NCI-H1048 (cell line): ENCODE data around the gene STK10.
A peak's percentile ranks its signal among the peaks of the same experiment; 100 is the strongest.
"Not testable (repeated sequence)": the region's sequence is repeated elsewhere in the genome, so short reads cannot be mapped to it uniquely, and the experiment has no call there.

ENCODE experiments used
- DNase-seq: peaks from one replicate; lab custom pipeline; 2025; lab: John Stamatoyannopoulos, UW

The STK10 gene

GRCh38 chr5:172188033-172188892 is at the start of gene STK10:
TSS of gene STK10 (minus strand) at chr5:172188224. CDS start at chr5:172188042, 182 bp downstream.
- DNase-seq = peak; percentile 48

DNA sequence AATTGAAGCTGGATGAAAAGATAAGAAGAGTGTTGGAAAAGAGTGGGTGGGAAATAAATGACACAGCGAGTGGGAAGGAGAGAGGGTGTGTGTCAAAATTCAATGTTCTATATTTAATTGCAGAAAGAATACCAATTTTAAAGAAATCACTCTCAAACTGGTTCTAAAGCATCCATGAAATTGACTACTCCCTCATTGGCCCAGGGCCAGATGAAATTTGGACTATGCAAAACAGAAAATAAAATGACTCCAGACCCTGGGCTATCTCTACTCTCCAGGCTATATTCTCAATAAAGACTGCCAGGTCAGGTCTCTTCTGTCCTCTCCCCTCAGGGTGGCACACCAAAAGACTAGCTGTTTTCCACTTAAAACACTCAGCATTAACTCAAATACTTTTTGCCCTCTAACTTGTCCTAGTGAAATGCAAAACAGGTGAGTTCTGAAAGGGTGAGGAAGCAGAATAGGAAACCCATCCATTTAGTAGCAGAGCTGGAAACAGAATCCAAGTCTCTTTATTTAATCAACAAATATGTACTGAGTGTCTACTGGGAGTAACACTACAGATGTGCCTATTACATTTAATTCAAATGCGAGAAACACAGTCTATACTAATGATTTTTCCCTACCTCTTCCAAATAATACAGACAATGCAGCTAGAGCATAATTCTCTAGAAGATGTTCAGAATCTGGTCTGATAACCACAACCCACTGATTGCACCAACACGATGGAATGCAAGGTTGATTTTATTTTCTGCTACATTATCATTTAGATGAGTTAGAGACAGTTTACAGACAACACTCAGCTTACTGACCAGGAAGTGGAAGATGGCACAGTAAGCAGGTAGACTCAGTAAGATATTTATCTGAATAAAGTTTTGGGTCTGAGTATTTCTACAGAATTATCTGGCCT is 48.1 kb upstream of the STK10 start:
- DNase-seq = no peak

GRCh38 chr5:172235132-172235780 is 47.2 kb upstream of the STK10 start:
- DNase-seq = no peak

GRCh38 chr5:172234031-172234430 is 46.0 kb upstream of the STK10 start:
- DNase-seq = no peak

DNA sequence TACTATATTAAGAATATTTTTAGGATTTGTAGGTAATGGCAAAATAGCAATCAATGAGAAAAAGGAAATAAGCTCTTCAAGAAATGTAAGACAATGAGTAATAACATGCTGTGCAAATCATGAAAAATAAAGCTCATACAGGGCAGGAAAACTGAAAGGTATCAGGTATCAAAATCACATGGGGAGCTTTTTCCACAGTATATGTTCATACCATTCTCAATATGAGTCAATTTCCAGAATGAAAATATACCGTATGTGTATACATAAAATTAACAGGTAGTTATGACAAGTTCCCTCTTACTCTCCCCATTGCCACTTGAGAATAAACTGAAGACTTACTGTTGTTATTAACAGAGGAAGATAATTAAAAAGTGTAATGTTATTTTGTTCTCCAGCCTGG is 41.9 kb upstream of the STK10 start:
- DNase-seq = no peak

GRCh38 chr5:172224996-172225395 is 37.0 kb upstream of the STK10 start:
- DNase-seq = no peak

DNA sequence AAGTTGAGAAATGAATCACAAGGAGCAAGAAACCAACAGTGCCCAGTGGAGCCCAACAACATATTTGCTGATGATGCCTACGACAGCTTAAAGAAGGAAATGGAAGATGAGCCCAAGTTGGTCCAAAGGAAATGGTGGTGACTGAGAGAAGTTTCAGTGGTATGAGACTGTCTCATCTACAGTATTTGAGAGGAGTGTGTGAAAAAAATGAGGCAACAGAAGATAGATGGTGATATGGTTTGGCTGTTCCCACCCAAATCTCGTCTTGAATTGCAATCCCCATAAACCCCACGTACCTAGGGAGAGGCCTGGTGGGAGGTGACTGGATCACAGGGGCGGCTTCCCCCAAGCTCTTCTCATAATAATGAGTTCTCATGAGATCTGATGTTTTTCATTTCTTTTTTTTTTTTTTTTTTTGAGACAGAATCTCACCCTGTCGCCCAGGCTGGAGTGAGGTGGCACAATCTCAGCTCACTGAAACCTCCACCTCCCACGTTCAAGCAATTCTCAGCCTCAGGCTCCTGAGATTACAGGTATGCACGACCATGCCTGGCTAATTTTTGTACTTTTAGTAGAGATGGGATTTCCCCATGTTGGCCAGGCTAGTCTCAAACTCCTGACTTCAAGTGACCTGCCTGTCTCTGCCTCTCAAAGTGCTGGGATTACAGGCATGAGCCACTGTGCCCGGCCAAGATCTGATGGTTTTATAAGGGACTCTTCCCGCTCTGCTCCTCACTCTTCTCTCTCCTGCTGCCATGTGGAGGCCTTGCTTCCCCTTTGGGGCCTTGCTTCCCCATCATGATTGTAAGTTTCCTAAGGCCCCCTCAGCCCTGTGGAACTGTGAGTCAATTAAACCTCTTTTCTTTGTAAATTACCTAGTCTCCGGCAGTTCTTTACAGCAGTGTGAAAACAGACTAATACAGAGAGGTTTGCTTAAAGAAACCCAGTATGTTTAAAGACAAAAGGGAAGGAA is 36.2 kb upstream of the STK10 start:
- no peak for DNase-seq

DNA sequence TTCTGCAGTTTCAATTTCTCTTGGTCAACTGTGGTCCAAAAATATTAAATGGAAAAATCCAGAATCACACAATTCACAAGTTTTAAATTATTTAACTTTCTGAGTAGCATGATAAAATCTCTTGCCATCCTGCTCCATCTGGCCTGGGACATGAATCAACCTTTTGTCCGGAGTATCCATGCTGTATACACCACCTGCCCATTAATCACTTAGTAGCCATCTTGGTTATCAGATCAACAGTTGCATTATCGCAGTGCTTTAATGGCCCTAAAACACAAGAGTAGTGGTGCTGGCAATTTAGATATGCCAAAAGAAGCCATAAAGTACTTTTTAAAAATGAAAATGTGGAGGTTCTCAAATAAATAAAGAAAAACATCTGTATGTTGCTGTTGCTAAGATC is 31.3 kb upstream of the STK10 start:
- no peak for DNase-seq

DNA sequence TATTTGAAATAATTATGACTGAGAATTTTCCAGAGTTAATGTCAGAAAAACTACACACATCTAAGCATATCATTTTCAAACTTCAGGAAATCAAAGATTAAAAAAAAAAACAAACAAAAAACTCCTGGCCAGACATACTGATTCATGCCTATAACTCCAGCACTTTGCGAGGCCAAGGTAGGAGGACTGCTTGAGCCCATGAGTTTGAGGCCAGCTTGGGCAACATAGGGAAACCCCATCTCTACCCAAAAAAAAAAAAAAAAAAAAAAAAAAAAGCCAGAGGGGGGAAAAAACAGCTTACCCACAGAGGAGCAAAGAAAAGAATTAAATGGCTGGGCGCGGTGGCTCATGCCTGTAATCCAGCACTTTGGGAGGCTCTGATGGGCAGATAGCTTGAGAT is 28.3 kb upstream of the STK10 start:
- DNase-seq = no peak

DNA sequence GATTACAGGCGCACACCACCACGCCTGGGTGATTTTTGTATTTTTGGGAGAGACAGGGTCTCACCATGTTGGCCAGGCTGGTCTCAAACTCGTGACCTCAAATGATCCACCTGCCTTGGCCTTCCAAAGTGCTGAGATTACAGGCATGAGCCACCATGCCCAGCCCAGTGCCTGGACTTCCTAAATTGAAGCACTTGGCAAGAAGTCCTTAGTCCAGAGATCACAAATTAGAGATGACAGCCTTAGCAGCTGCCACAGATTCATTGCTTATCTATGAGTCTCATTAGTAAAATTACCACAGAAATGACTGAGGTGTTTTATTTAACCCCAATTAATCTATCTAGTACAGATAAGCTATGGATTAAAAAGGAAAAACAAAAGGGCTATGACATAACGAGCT is 25.1 kb upstream of the STK10 start:
- no peak for DNase-seq

- DNase-seq = no peak
Measured at GRCh38 chr5:172211676-172212075, 23.7 kb upstream of the STK10 start.

GRCh38 chr5:172209714-172210113 is 21.7 kb upstream of the STK10 start:
- DNase-seq = no peak

DNA sequence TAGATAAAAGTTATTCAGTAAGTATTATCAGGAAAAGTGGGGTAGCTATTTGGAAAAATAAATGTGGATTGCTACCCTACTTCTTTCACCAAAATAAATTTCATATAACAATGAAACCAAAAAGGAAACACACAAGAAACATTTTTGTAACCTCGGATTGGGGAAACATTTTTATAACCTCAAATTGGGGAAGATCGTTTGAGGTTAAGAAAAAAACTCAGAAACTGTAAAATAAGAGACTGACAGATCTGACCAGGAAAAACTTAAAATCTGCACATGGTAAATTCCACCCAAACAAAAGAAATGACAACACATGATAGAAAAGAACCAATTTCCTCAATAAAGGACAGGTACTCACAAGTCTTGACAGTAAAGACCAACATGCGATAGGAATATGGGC is 19.5 kb upstream of the STK10 start:
- no peak for DNase-seq

- not testable (repeated sequence) for DNase-seq
Measured at GRCh38 chr5:172205984-172206383, 18.0 kb upstream of the STK10 start.

- DNase-seq = no peak
Measured at GRCh38 chr5:172200476-172200875, 12.5 kb upstream of the STK10 start.

GRCh38 chr5:172199446-172199845 is 11.4 kb upstream of the STK10 start:
- DNase-seq = no peak

DNA sequence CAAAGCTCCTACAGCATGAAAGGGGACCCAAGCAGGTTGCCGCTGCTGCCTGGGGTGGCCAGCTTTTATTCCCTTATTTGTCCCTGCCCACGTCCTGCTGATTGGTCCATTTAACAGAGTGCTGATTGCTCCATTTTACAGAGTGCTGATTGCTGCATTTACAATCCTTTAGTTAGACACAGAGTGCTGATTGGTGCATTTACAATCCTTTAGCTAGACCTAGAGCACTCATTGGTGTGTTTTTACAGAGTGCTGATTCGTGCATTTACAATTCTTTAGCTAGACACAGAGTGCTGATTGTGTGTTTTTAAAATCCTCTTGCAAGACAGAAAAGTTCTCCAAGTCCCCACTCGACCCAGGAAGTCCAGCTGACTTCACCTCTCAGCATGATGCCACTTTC is 9.8 kb upstream of the STK10 start:
- DNase-seq = not testable (repeated sequence)

GRCh38 chr5:172194985-172195774 is 7.2 kb upstream of the STK10 start:
- DNase-seq = no peak

DNA sequence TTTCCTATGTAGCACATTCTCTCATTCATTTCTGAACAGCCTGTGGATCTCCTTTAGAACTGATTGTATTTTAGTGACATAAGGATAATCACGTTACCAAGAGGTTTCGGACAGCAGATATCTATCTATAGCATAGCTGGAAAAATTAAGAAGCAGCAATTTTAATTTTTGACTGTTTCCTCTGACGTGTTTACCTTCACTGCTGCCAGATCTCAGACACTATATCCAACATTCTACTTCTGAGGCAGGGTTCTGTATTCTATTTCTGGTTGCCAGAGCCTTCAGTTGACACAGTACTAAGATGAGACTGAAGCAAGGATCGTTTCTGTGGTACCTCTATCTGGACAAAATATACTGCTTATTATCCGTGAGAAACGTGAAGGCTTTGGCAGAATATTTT is 5.8 kb upstream of the STK10 start, which contains the start of gene EFCAB9:
EFCAB9 (plus strand) TSS at position 301 of the 400 bp plus-strand sequence; CDS start at position 302, 1 bp downstream.
- DNase-seq = no peak

DNA sequence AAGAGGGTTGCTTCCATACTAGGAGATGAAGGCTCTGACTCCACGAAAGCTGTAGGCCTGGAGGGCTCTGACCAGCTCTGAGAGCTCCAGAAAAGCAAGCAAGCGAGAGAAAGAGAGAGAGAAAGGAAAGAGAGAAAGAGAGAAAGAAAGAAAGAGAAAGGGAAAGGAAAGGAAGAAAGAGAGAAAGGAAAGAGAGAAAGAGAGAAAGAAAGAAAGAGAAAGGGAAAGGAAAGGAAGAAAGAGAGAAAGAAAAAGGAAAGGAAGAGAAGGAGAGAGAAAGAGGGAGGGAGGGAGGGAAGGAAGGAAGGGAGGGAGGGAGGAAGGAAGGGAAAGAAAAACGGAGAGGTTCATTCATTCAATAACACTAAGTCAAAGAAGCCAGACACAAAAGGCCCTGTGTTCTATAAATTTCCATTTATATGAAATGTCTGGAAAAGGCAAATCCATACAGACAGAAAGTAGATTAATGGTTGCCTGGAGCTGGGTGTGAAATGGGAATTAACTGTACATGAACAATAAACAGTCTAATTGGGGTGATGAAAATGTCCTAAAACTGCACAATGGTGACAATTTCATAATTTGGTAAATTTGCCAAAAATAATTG is 1.8 kb upstream of the STK10 start:
- no peak for DNase-seq
